Caki2 (cell line): ENCODE data around the gene LAG3. TPM values are rescaled to one million over a fixed set of nuclear protein-coding genes. Genes with fewer than 3 reads are reported as not detected.

Experiments
- total RNA-seq: library from RNA; depleted of rRNA; stranded (reverse); fragments of >200 nt; shearing (Covaris generic); gene quantifications from 2 replicates; pipeline ENCODE4 v1.2.3, GENCODE V29; 2014; ENCODE audit warnings: low replicate concordance; rRNA removed

Gene LAG3
- total RNA-seq, 1 experiment from 2014 or later: not detected

Other genes with a start within 250 kb of the LAG3 start
- gene GAPDH, start 238.0 kb upstream of the LAG3 start, total RNA-seq: 10,373 and 12,033 TPM in 2 replicates
- 15.3 and 15.9 TPM in 2 replicates for gene IFFO1, start 216.5 kb upstream of the LAG3 start, total RNA-seq
- 24.8 and 56.0 TPM in 2 replicates for gene NOP2, start 204.2 kb upstream of the LAG3 start, total RNA-seq
- 122 and 157 TPM in 2 replicates for gene CHD4, start 165.1 kb upstream of the LAG3 start, total RNA-seq
- gene LPAR5, start 136.6 kb upstream of the LAG3 start, total RNA-seq: not detected in 2 replicates
- 1.9 TPM in 1 of 2 replicates, not detected in the other for gene ACRBP, start 125.1 kb upstream of the LAG3 start, total RNA-seq
- gene ING4, start 109.4 kb upstream of the LAG3 start, total RNA-seq: 23.2 and 35.3 TPM in 2 replicates
- gene ZNF384, start 83.1 kb upstream of the LAG3 start, total RNA-seq: 23.8 and 26.5 TPM in 2 replicates
- gene PIANP, start 71.7 kb upstream of the LAG3 start, total RNA-seq: not detected in 2 replicates
- 135 and 145 TPM in 2 replicates for gene COPS7A, start 48.5 kb upstream of the LAG3 start, total RNA-seq
- 274 and 316 TPM in 2 replicates for gene MLF2, start 19.4 kb upstream of the LAG3 start, total RNA-seq
- 286 and 317 TPM in 2 replicates for gene PTMS, start 6.2 kb upstream of the LAG3 start, total RNA-seq
- not detected in 2 replicates for gene CD4, start 17.0 kb downstream of the LAG3 start, total RNA-seq
- gene GPR162, start 49.3 kb downstream of the LAG3 start, total RNA-seq: 10.0 and 15.9 TPM in 2 replicates
- 70.9 and 93.3 TPM in 2 replicates for gene P3H3, start 55.9 kb downstream of the LAG3 start, total RNA-seq
- 0.14 and 0.46 TPM in 2 replicates for gene GNB3, start 68.4 kb downstream of the LAG3 start, total RNA-seq
- gene CDCA3, start 78.8 kb downstream of the LAG3 start, total RNA-seq: 136 and 216 TPM in 2 replicates
- gene USP5, start 79.6 kb downstream of the LAG3 start, total RNA-seq: 171 and 174 TPM in 2 replicates
- gene TPI1, start 95.0 kb downstream of the LAG3 start, total RNA-seq: 3,126 and 3,575 TPM in 2 replicates
- 63.0 and 79.5 TPM in 2 replicates for gene SPSB2, start 100.8 kb downstream of the LAG3 start, total RNA-seq
- gene LRRC23, start 132.3 kb downstream of the LAG3 start, total RNA-seq: 25.4 and 37.8 TPM in 2 replicates
- 91.9 and 127 TPM in 2 replicates for gene ENO2, start 142.1 kb downstream of the LAG3 start, total RNA-seq
- 0.84 and 2.8 TPM in 2 replicates for gene ATN1, start 155.4 kb downstream of the LAG3 start, total RNA-seq
- gene RNU7-1, start 171.3 kb downstream of the LAG3 start, total RNA-seq: not detected in 2 replicates
- 105 and 107 TPM in 2 replicates for gene C12orf57, start 171.5 kb downstream of the LAG3 start, total RNA-seq
- gene PTPN6, start 178.8 kb downstream of the LAG3 start, total RNA-seq: 28.3 and 30.2 TPM in 2 replicates
- 458 and 488 TPM in 2 replicates for gene PHB2, start 198.1 kb downstream of the LAG3 start, total RNA-seq
- gene EMG1, start 198.4 kb downstream of the LAG3 start, total RNA-seq: 43.4 and 93.6 TPM in 2 replicates
- 19.5 and 26.3 TPM in 2 replicates for gene LPCAT3, start 246.0 kb downstream of the LAG3 start, total RNA-seq